ENCODE data around the gene ABCB1. TPM values are rescaled to one million over a fixed set of nuclear protein-coding genes. Genes with fewer than 3 reads are reported as not detected.
"Not testable (repeated sequence)": the region's sequence is repeated elsewhere in the genome, so short reads cannot be mapped to it uniquely, and the experiment has no call there.

ABCB1 gene
- total RNA-seq, 1 donor from 2014 or later, result 1.1 TPM

- not testable (repeated sequence) for DNase-seq
Observed at GRCh38 chr7:87469204-87469603, 131.5 kb downstream of the ABCB1 start.

GRCh38 chr7:87465534-87465880 is 135.2 kb downstream of the ABCB1 start:
- not testable (repeated sequence) for DNase-seq

GRCh38 chr7:87464830-87465533 is 135.7 kb downstream of the ABCB1 start:
- DNase-seq, result not testable (repeated sequence)

GRCh38 chr7:87463982-87464381 is 136.7 kb downstream of the ABCB1 start:
- no peak for DNase-seq

GRCh38 chr7:87460444-87460843 is 140.2 kb downstream of the ABCB1 start:
- DNase-seq, result not testable (repeated sequence)

- no peak for DNase-seq
Observed at GRCh38 chr7:87459941-87460340, 140.7 kb downstream of the ABCB1 start.

- DNase-seq, result no peak
Observed at GRCh38 chr7:87458148-87458547, 142.5 kb downstream of the ABCB1 start.

GRCh38 chr7:87456247-87456646 is 144.4 kb downstream of the ABCB1 start:
- no peak for DNase-seq

Other genes with a start within 250 kb of the ABCB1 start
- gene ABCB4, start 125.2 kb downstream of the ABCB1 start, total RNA-seq, result 6.3 TPM
- 2.4 TPM for gene RUNDC3B, start 27.5 kb upstream of the ABCB1 start, total RNA-seq

All from skin of body (tissue), 2 donors.